Subcutaneous adipose tissue (tissue), 4 donors: ENCODE measurements around the gene CFAP100. TPM values are rescaled to one million over a fixed set of nuclear protein-coding genes. Genes with fewer than 3 reads are reported as not detected.

Experiments
- CTCF ChIP-seq: fragments of 450-650 bp; IDR thresholded peaks from one replicate; pipeline ENCODE4 v1.5.1; 2016; ENCODE audit warnings: low read depth, mild to moderate bottlenecking, control low read depth, antibody characterized with exemption, moderate library complexity
- total RNA-seq, 4 donors: library from RNA; depleted of rRNA; stranded (reverse); fragments of >200 nt; gene quantifications; one replicate each; pipeline ENCODE4 v1.1.0, GENCODE V29; 2016

CFAP100 gene
- total RNA-seq, 4 donors from 2014 or later: not detected

GRCh38 chr3:126399351-126399735 is 4.6 kb downstream of the CFAP100 start:
- TF ChIP-seq CTCF: no peak

DNA sequence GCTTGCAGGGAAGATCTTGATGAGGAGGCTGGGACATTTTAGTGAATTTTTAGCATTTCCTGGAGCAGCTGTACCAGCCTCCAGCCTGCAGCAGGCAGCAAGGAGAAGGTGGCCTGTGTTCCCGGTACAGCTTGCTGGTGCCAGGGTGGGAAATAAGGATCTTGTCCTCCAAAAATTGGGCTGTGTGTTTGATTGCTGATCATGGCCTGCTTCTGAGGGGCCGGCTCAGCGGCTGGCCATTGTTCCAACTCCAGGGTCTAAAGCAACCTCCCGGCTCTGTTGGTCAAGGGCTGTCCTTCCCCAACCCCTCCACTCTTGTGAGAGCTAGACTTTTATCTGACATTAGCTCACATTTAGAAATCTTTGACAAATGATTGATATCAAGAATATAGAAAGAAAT is 5.0 kb downstream of the CFAP100 start:
- TF ChIP-seq CTCF: no peak

DNA sequence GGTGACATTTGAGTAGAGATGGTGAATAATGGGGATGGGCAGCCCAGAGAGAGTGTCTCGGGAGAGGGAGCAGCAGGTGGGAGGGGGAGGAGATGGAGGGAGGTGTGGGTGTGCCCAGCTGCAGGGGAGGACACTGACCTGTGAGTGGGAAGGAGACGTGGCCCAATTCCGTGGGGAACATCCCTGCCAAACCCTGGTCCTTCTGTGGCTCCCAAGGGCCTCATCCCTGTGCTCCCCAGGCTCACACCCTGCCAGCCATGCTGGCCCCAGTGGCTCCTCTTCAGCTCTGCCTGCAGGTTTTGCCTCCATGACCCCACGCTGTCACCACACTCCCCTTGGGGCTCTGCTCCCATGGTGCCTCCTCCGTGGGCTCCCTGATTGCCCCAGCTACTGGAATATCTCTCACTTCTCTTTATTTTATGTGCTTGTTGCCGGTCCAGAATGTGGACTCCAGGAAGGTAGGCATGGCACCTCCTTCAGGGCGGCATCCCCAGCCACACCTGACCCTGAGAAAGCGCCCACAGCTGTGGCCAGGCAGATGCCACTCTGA is 7.0 kb downstream of the CFAP100 start:
- no peak for TF ChIP-seq CTCF

- TF ChIP-seq CTCF: no peak
These were observed 7.5 kb downstream of the CFAP100 start for GRCh38 chr3:126402178-126402577.

DNA sequence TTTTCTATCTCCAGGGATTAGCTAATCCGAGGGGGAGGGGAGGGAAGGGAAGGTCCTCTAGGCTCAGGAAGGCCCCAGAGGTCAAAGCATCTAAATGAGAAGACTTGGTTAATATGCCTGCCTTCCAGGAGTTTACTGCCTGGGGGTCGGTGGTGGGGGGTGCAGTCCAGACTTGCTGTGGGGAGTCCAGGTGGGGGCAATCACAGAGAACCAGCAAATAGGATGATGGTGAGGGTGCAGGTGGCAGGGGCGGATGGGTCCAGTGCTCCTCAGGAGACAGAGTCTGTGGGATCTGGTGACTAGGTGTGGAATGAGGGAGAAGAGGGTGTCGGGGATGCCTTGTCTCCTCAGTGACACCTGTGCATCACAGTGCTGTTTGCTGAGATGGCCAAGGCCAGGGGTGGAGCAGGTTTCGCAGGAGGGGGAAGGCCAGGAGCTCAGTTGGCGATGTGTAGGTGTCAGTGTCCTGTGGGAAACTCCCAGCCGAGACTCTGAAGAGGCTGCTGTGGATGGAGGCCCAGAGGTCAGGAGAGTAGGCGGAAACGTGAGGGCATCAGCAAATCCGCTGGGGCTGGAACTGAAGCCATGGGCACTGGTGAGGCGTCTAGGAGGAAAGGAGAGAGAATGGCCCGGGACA is 8.1 kb downstream of the CFAP100 start:
- no peak for TF ChIP-seq CTCF

DNA sequence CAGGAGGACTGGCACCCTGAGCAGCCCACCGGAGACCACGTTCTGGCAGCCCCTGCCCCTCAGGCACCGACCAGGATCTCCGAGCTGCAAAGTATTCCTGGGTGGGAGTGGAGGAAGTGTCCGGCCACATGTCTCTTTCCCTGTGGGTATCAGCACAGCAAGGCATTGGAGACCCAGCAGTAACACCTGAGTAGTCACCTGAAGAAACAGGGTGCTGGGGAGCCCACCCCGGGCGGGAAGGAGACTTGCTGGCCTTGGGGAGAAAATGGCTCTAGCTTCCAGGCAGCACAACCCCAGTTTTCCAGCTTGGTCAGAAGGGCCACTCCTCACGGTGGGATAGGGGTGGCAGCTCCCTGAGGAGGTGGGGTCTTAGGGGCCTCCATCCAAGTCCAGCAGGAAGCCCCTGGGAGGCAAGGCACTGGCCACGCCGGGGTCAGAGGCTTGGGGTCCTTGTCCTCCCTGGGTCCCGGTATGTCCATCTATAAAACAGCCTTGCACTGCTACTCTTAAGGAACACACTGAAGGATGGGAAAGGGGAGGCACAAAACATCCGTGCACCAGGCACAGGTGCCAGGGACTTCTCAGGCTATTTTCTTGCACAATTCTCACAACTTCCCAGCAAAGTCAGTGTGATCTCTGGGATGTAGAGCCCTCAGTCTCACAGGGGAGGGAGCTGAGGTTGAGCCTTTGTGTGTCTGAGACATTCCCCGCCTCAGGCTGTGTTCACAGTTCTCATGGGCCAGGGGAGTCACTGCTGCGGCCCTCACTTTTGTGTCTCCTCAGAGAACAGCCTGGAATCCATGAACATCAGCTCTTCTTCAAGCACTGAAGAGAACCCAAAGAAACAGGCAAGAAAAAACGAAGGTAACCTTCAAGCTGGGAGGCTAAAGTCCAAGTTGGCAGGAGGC is 11.9 kb downstream of the CFAP100 start:
- TF ChIP-seq CTCF: no peak

DNA sequence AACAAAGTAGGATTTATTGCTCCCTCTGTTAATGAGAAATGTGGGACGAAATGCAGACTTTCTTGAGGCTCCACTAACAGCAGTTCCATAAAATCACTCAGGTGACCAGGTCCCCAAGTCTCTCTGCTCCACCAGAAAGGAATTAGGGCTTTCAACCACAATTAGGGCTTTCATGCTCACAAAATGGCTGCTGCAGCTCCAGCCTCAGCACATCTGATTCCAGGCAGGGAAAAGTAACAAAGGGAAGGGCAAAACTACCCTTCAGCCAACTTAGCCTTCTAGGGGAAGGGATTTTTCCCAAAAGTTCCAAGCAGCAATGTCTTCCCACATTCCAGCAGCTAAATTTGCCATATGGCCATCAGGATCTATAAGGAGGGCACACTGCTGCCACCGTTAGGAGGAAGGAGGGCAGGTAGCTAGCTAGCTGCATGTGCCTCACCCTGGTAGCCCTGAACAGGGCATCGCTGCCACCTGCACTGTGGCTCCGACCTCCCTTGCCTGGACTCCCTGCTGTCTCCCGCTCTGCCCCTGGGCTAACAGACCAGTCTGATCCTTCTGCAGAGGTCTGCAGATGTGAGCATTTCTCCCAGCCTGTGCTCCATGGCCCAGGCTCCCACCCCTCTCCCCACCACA is 12.8 kb downstream of the CFAP100 start:
- TF ChIP-seq CTCF: no peak
